HCT116 (cell line): ENCODE data around the gene FAIM. TPM values are rescaled to one million over a fixed set of nuclear protein-coding genes. Genes with fewer than 3 reads are reported as not detected.

Experiments used
- ATAC-seq: fragments of 200-7000 bp; cut with Tn5 transposase; 2 replicates; pipeline ENCODE4 v1.9.1; 2020; ENCODE audit warnings: mild to moderate bottlenecking, moderate library complexity
- BruUV-seq: library from RNA; stranded (reverse); fragments of 400-500 nt; replicated peaks from 2 replicates; lab custom pipeline; 2021; lab: Mats Ljungman, UMichigan
- CTCF ChIA-PET: fragments of 300-600 bp; sonication (Branson Sonifier 250); formaldehyde crosslinking; loops from one replicate; lab custom pipeline; 2021; ENCODE audit warnings: antibody characterized with exemption; lab: Charles Lee
- POLR2A ChIA-PET: fragments of 300-600, 350-600 bp; sonication (Branson Sonifier 250); formaldehyde crosslinking; loops from one replicate; lab custom pipeline; 2021; ENCODE audit warnings: antibody characterized with exemption; lab: Charles Lee
- RAD21 ChIA-PET, 2 experiments: fragments of 300-600 bp; sonication (Branson Sonifier 250); formaldehyde crosslinking; loops; one replicate each; lab custom pipeline; 2023; ENCODE audit warnings: low total read pairs in 2 of 2; ENCODE audit not compliant: uncharacterized antibody in 2 of 2, unreplicated experiment in 2 of 2, low non-redundant PET in 1 of 2; lab: Charles Lee
- DNase-seq: peaks from one replicate; pipeline ENCODE4 v3.0.0-alpha.2; 2010; ENCODE audit warnings: low read depth, low spot score
- H2AFZ ChIP-seq: fragments of 200-600 bp; shearing (Covaris generic), sonication (generic); 2 replicates; pipeline ENCODE4 v1.6.1; 2017; ENCODE audit warnings: low read depth, mixed run types, mixed read lengths, antibody characterized with exemption, low read length; ENCODE audit not compliant: poor library complexity, severe bottlenecking
- H3K27ac ChIP-seq: 2 replicates; pipeline ENCODE4 v1.5.1; 2012; ENCODE audit warnings: low read depth, low read length
- H3K27me3 ChIP-seq: fragments of 200-600 bp; sonication (generic); 2 replicates; pipeline ENCODE4 v1.6.1; 2016; ENCODE audit warnings: mixed run types, low read length, mixed read lengths; ENCODE audit not compliant: insufficient read depth
- H3K36me3 ChIP-seq, 2 experiments: fragments of 200-500 bp in 1 of 2; fragments of 200-600 bp in 1 of 2; sonication (Bioruptor generic) in 1 of 2; sonication (generic) in 1 of 2; 2 replicates each; pipeline versions ENCODE4 v1.5.1 to v1.6.1; 2014 to 2016; ENCODE audit warnings: low read length in 2 of 2, inconsistent platforms in 1 of 2, mixed read lengths in 1 of 2, mixed run types in 1 of 2; ENCODE audit not compliant: insufficient read depth in 2 of 2, control insufficient read depth in 1 of 2
- H3K4me1 ChIP-seq, 2 experiments: fragments of 200-600 bp in 1 of 2; sonication (generic) in 1 of 2; 2 replicates each; pipeline versions ENCODE4 v1.5.1 to v1.6.1; 2012 to 2017; ENCODE audit warnings: low read length in 2 of 2, inconsistent platforms in 1 of 2, mild to moderate bottlenecking in 1 of 2, mixed read lengths in 1 of 2, mixed run types in 1 of 2, moderate library complexity in 1 of 2; ENCODE audit not compliant: insufficient read depth in 2 of 2, control insufficient read depth in 1 of 2
- H3K4me2 ChIP-seq: fragments of 200-600 bp; sonication (generic); 2 replicates; pipeline ENCODE4 v1.6.1; 2017; ENCODE audit warnings: mixed run types, low read length, mixed read lengths
- H3K4me3 ChIP-seq, 2 experiments: fragments of 200-600 bp in 1 of 2; sonication (generic) in 1 of 2; replicated peaks in 1 of 2; 2 replicates each; pipeline ENCODE4 v1.5.1; 2011 to 2016; ENCODE audit warnings: low read length in 2 of 2, control low read depth in 1 of 2, low read depth in 1 of 2, mild to moderate bottlenecking in 1 of 2, mixed read lengths in 1 of 2, mixed run types in 1 of 2
- H3K79me2 ChIP-seq: fragments of 200-600 bp; sonication (generic); 2 replicates; pipeline ENCODE4 v1.6.1; 2017; ENCODE audit warnings: mild to moderate bottlenecking, mixed run types, low read length, moderate library complexity, mixed read lengths; ENCODE audit not compliant: insufficient read depth
- H3K9ac ChIP-seq: fragments of 200-600 bp; sonication (generic); 2 replicates; pipeline ENCODE4 v1.6.1; 2016; ENCODE audit warnings: low read length, mixed read lengths
- H3K9me2 ChIP-seq: fragments of 200-600 bp; sonication (generic), shearing (Covaris generic); 2 replicates; pipeline ENCODE4 v1.6.1; 2017; ENCODE audit warnings: mixed run types, mild to moderate bottlenecking, moderate library complexity; ENCODE audit not compliant: insufficient read depth
- H3K9me3 ChIP-seq, 2 experiments: fragments of 200-500 bp in 1 of 2; fragments of 200-600 bp in 1 of 2; sonication (Bioruptor generic) in 1 of 2; sonication (generic) in 1 of 2; 2 replicates each; pipeline ENCODE4 v1.6.1; 2014 to 2017; ENCODE audit warnings: low read length in 2 of 2, mixed read lengths in 2 of 2, inconsistent platforms in 1 of 2, low read depth in 1 of 2, mild to moderate bottlenecking in 1 of 2, mixed run types in 1 of 2, moderate library complexity in 1 of 2; ENCODE audit not compliant: control insufficient read depth in 1 of 2, insufficient read depth in 1 of 2
- H4K20me1 ChIP-seq: fragments of 200-600 bp; sonication (generic), shearing (Covaris generic); 2 replicates; pipeline ENCODE4 v1.6.1; 2017; ENCODE audit warnings: mixed run types, mild to moderate bottlenecking, moderate library complexity; ENCODE audit not compliant: insufficient read depth
- ATF3 ChIP-seq: IDR thresholded peaks from 2 replicates; pipeline ENCODE4 v1.6.1; 2012
- CBX3 ChIP-seq: IDR thresholded peaks from 2 replicates; pipeline ENCODE4 v1.6.1; 2012; ENCODE audit warnings: low read depth
- CEBPB ChIP-seq: IDR thresholded peaks from 2 replicates; pipeline ENCODE4 v1.6.1; 2012; ENCODE audit warnings: low read depth
- EZH2 ChIP-seq: fragments of 200-600 bp; sonication (generic); IDR thresholded peaks from 2 replicates; pipeline ENCODE4 v1.6.1; 2017; ENCODE audit warnings: antibody characterized with exemption, mixed run types
- POLR2A ChIP-seq: IDR thresholded peaks from 2 replicates; pipeline ENCODE4 v1.7.0; 2011; ENCODE audit warnings: borderline replicate concordance; ENCODE audit not compliant: insufficient read depth, insufficient read length; ENCODE audit errors: extremely low read depth
- POLR2AphosphoS5 ChIP-seq: IDR thresholded peaks from 2 replicates; pipeline ENCODE4 v1.6.1; 2011; ENCODE audit warnings: mild to moderate bottlenecking, low read depth, low read length, moderate library complexity
- RAD21 ChIP-seq: IDR thresholded peaks from 2 replicates; pipeline ENCODE4 v1.6.1; 2012; ENCODE audit warnings: low read depth, mild to moderate bottlenecking
- REST ChIP-seq: IDR thresholded peaks from 2 replicates; pipeline ENCODE4 v1.6.1; 2012; ENCODE audit warnings: low read depth
- SIN3A ChIP-seq: IDR thresholded peaks from 2 replicates; pipeline ENCODE4 v1.6.1; 2012; ENCODE audit warnings: low read depth
- SP1 ChIP-seq: IDR thresholded peaks from 2 replicates; pipeline ENCODE4 v1.6.1; 2012; ENCODE audit warnings: low read depth
- TCF7L2 ChIP-seq: IDR thresholded peaks from 2 replicates; pipeline ENCODE4 v1.7.0; 2011; ENCODE audit warnings: borderline replicate concordance, inconsistent platforms; ENCODE audit not compliant: insufficient read depth, insufficient read length; ENCODE audit errors: extremely low read depth
- YY1 ChIP-seq: IDR thresholded peaks from 2 replicates; pipeline ENCODE4 v1.6.1; 2011; ENCODE audit warnings: low read length, low read depth, moderate library complexity, mild to moderate bottlenecking; ENCODE audit not compliant: insufficient replicate concordance; ENCODE audit errors: extremely low read depth
- ZBTB33 ChIP-seq: IDR thresholded peaks from 2 replicates; pipeline ENCODE4 v1.6.1; 2011; ENCODE audit warnings: mild to moderate bottlenecking, low read length, moderate library complexity; ENCODE audit not compliant: insufficient replicate concordance; ENCODE audit errors: extremely low read depth
- ZNF274 ChIP-seq: fragments of 200-500 bp; sonication (Bioruptor generic); IDR thresholded peaks from 2 replicates; pipeline ENCODE4 v1.6.1; 2014; ENCODE audit warnings: mild to moderate bottlenecking, low read depth, low read length, inconsistent platforms
- intact Hi-C: fragments of 100-400 bp; cut with micrococcal nuclease; formaldehyde crosslinking; loops from 2 replicates; pipeline ENCODE4 v1.10.0; 2022
- total RNA-seq: library from RNA; stranded (reverse); gene quantifications from one replicate; pipeline ENCODE4 v1.2.1, GENCODE V29; 2021; ENCODE audit not compliant: unreplicated experiment
- TF ChIP-seq, protein P1 (sequence below): IDR thresholded peaks from 2 replicates; pipeline ENCODE4 v1.6.1; 2012
- TF ChIP-seq, protein P2 (sequence below), 3 experiments: fragments of 200-600 bp in 1 of 3; sonication (generic) in 1 of 3; IDR thresholded peaks in 2 of 3; conservative IDR thresholded peaks in 1 of 3; 2 replicates each; pipeline ENCODE4 v1.5.1; 2012 to 2017; ENCODE audit warnings: low read depth in 2 of 3, low read length in 2 of 3, antibody characterized with exemption in 1 of 3, borderline replicate concordance in 1 of 3, control low read depth in 1 of 3, mild to moderate bottlenecking in 1 of 3, mixed read lengths in 1 of 3, mixed run types in 1 of 3, moderate library complexity in 1 of 3; ENCODE audit not compliant: insufficient read depth in 1 of 3

The FAIM gene
- total RNA-seq, 1 experiment from 2014 or later: 12.2 TPM

DNA sequence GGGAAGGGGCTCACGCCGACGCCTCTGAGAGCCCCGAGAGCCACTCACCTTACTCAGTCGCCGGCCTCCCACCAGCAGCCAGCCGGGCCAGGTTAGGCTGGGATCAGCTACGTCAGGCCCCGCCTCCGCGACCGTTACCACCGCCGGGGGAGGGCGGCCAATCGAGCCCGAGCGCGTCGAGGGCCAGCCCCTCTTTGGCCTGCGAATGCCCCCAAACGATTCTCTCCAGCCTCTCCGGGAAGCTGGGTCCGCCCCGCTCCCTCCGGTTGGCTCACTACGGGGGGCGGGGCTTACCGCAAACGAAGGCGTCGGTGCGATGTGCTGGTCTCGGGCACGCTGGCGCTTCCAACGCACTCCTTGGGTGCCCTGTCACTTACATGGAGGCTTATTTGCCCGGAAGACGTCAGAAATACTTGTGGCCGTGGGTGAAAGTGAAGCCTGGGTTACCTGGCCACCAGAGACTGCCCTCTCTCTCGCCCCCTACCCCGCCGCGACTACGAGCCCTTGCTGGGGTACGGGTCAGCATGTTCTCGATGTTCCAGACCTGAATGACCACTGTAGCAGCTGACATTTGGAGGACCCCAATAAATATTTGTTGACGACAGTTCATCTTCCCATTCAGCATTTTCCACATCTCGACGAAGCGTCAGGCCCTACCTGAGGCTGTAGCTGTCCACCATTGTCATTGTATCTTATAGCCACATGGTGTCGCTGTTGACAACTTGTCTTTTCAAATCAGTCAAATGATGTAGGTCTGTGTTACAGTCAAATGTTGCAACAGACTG is 14.2 kb upstream of the FAIM start, which contains the start of gene CEP70:
Gene CEP70 (minus strand): TSS at position 111 of the 785 bp plus-strand sequence. CDS start 21,333 bp downstream, outside the sequence.
- Histone ChIP-seq H3K36me3 (peaks cover 0 to 2% of the 10 kb centered on the region in 2 experiments; a peak in 1 of 4 replicates), H2AFZ (peak within 1 kb of the TSS; percentile 71), H3K9me2 (no peaks in the 10 kb centered on the region), H3K27ac (peak within 1 kb of the TSS; percentile 84), H3K4me2 (peak within 1 kb of the TSS; percentile 90), H3K79me2 (peaks cover 22% of the 10 kb centered on the region), H3K27me3 (no peaks in the 10 kb centered on the region), H3K9ac (peak within 1 kb of the TSS; percentile 81), H3K4me1 (peaks cover 5 to 13% of the 10 kb centered on the region in 2 experiments), H3K9me3 (no peaks in the 10 kb centered on the region), H4K20me1 (no peaks in the 10 kb centered on the region), H3K4me3 (peak within 1 kb of the TSS; percentile 76 to 77)
- CTCF ChIA-PET: interaction anchor here (0.6 to 4.1 kb wide), 25 partner anchors 9 to 760 kb away, joined by 3 to 76 read pairs (median 4); partner anchors contain the start of gene FAIM
- intact Hi-C loops: loop anchor here (1.0 to 10.0 kb wide), 6 partner anchors 177 to 750 kb away; partner anchors contain the start of gene MRPS22
- POLR2A ChIA-PET: interaction anchor here (0.6 to 2.5 kb wide), 10 partner anchors 13 to 338 kb away, joined by 3 to 19 read pairs (median 4); partner anchors contain the start of gene FAIM
- TSS peak; percentile 99 for BruUV-seq
- RAD21 ChIA-PET: interaction anchor here (1.1 to 2.1 kb wide), 7 partner anchors 115 to 342 kb away, joined by 4 to 21 read pairs (median 13); no protein-coding TSS in a partner anchor
- DNase-seq (peak; percentile 90), ATAC-seq (peak; percentile 95)
- TF ChIP-seq SP1 (peak; percentile 87), ZNF274 (no peak), CEBPB (peak; percentile 95), TCF7L2 (no peak), ZBTB33 (peak; percentile 29), REST (no peak), SIN3A (peak; percentile 59; the same call in 1 of the 2 replicates), RAD21 (peak; percentile 90), ATF3 (no peak), YY1 (peak; percentile 78), CBX3 (peak; percentile 74), POLR2A (peak; percentile 82), POLR2AphosphoS5 (peak; percentile 97), EZH2 (no peak)
- TF ChIP-seq, protein P1, sequence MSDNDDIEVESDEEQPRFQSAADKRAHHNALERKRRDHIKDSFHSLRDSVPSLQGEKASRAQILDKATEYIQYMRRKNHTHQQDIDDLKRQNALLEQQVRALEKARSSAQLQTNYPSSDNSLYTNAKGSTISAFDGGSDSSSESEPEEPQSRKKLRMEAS: peak; percentile 96
- TF ChIP-seq, protein P2, sequence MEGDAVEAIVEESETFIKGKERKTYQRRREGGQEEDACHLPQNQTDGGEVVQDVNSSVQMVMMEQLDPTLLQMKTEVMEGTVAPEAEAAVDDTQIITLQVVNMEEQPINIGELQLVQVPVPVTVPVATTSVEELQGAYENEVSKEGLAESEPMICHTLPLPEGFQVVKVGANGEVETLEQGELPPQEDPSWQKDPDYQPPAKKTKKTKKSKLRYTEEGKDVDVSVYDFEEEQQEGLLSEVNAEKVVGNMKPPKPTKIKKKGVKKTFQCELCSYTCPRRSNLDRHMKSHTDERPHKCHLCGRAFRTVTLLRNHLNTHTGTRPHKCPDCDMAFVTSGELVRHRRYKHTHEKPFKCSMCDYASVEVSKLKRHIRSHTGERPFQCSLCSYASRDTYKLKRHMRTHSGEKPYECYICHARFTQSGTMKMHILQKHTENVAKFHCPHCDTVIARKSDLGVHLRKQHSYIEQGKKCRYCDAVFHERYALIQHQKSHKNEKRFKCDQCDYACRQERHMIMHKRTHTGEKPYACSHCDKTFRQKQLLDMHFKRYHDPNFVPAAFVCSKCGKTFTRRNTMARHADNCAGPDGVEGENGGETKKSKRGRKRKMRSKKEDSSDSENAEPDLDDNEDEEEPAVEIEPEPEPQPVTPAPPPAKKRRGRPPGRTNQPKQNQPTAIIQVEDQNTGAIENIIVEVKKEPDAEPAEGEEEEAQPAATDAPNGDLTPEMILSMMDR (IDR thresholded peaks at IDR 0.05 in 2 of 3, conservative IDR thresholded peaks at IDR 0.05 in 1 of 3; ENCODE audit: borderline replicate concordance in 1 of 3, insufficient read depth in 1 of 3, low read depth in 2 of 3, low read length in 2 of 3): peak; percentile 69 to 91 (median 89)
